Transverse colon (tissue), 4 donors: ENCODE data around the gene PLEKHM2. TPM values are rescaled to one million over a fixed set of nuclear protein-coding genes. Genes with fewer than 3 reads are reported as not detected.

Source experiments
- DNase-seq: peaks from one replicate; pipeline ENCODE4 v3.0.0-alpha.2; 2019
- H3K27ac ChIP-seq, 4 donors: fragments of 200-600 bp; sonication (generic); 2 replicates each; pipeline ENCODE4 v1.5.1; 2016 to 2018; ENCODE audit warnings: inconsistent platforms in 4 of 4
- H3K27me3 ChIP-seq: fragments of 200-600 bp; sonication (generic); 2 replicates; pipeline ENCODE4 v1.5.1; 2017; ENCODE audit warnings: inconsistent platforms
- H3K36me3 ChIP-seq, 4 donors: fragments of 200-600 bp; sonication (generic); 2 replicates each; pipeline ENCODE4 v1.5.1; 2017 to 2019; ENCODE audit warnings: inconsistent platforms in 4 of 4
- H3K4me1 ChIP-seq, 4 donors: fragments of 200-600 bp; sonication (generic); 2 replicates each; pipeline ENCODE4 v1.5.1; 2017 to 2020; ENCODE audit warnings: inconsistent platforms in 4 of 4
- H3K4me3 ChIP-seq, 4 donors: fragments of 200-600 bp; sonication (generic); 1 replicate in 1 of 4; 2 replicates in 3 of 4; pipeline versions ENCODE4 v1.5.1 to v1.6.1; 2017 to 2019; ENCODE audit warnings: inconsistent platforms in 4 of 4
- H3K9me3 ChIP-seq, 2 donors: fragments of 200-600 bp; sonication (generic); 2 replicates each; pipeline ENCODE4 v1.5.1; 2017 to 2019; ENCODE audit warnings: inconsistent platforms in 2 of 2
- CTCF ChIP-seq, 5 experiments: fragments of 200-600 bp in 3 of 5; fragments of 450-650 bp in 2 of 5; sonication (generic) in 3 of 5; IDR thresholded peaks; 1 replicate in 2 of 5; 2 replicates in 3 of 5; pipeline ENCODE4 v1.5.1; 2016 to 2017; ENCODE audit warnings: antibody characterized with exemption in 5 of 5, inconsistent platforms in 3 of 5, mild to moderate bottlenecking in 2 of 5, moderate library complexity in 1 of 5
- EP300 ChIP-seq: sonication (generic); formaldehyde crosslinking; IDR thresholded peaks from one replicate; pipeline ENCODE4 v1.6.1; 2017; ENCODE audit warnings: antibody characterized with exemption, low read depth
- POLR2A ChIP-seq: fragments of 450-650 bp; IDR thresholded peaks from one replicate; pipeline ENCODE4 v1.6.1; 2016; ENCODE audit warnings: antibody characterized with exemption, mild to moderate bottlenecking, moderate library complexity
- POLR2AphosphoS5 ChIP-seq, 3 donors: sonication (generic); formaldehyde crosslinking; IDR thresholded peaks; one replicate each; pipeline ENCODE4 v1.6.1; 2016; ENCODE audit warnings: antibody characterized with exemption in 3 of 3
- WGBS, 2 donors: methylation state at CpG; one replicate each; pipeline ENCODE4 v1.1.5; 2018; ENCODE audit warnings: low coverage in 1 of 2; 5-methylcytosine and 5-hydroxymethylcytosine counted together
- in situ Hi-C, 4 donors: fragments of 200-750 bp; cut with MboI; loops; one replicate each; pipeline versions ENCODE4 v1.15.0 to v1.15.1; 2017; ENCODE audit warnings: low sequenced_read_pairs in 3 of 4, low pct_ligation_motif_present in 1 of 4, low pct_unique_long_range_greater_than_20kb in 1 of 4
- intact Hi-C: fragments of 100-400 bp; cut with DNase I; formaldehyde crosslinking; loops from one replicate; pipeline ENCODE4 v1.15.1; 2023; ENCODE audit warnings: low total_unique reads
- total RNA-seq, 4 donors: library from RNA; depleted of rRNA; stranded (reverse); fragments of >200 nt; gene quantifications; one replicate each; pipeline ENCODE4 v1.1.0, GENCODE V29; 2016

PLEKHM2 gene
- total RNA-seq, 4 donors from 2014 or later: 27.7 to 40.3 (median 33.0) TPM

GRCh38 chr1:15764269-15764764 is 80.2 kb downstream of the PLEKHM2 start:
- intact Hi-C loops (no loop called here), in situ Hi-C loops (no loop called here)
- TF ChIP-seq EP300: no peak
- TF ChIP-seq POLR2AphosphoS5 (IDR thresholded peaks at IDR 0.05): peak; percentile 24 to 81 (median 68)
- H3K9me3 ChIP-seq: no peaks in the 10 kb centered on the region
- peaks cover 0 to 15% (median 5%) of the 10 kb centered on the region in 4 donors for H3K36me3 ChIP-seq
- peak overlapping the region; percentile 80 to 83 (median 82) for H3K27ac ChIP-seq
- H3K4me3 ChIP-seq: no peak overlapping the region
- WGBS, 2 donors: 43 to 60% methylated on average over 3 to 7 of the region's 10 CpGs
- peaks cover 4% of the 10 kb centered on the region for H3K27me3 ChIP-seq
- peak; percentile 88 for DNase-seq
- peaks cover 13 to 57% (median 32%) of the 10 kb centered on the region in 4 donors for H3K4me1 ChIP-seq

GRCh38 chr1:15764890-15765289 is 80.8 kb downstream of the PLEKHM2 start:
- Histone ChIP-seq H3K36me3 (peaks cover 0 to 17% (median 7%) of the 10 kb centered on the region in 4 donors), H3K9me3 (no peaks in the 10 kb centered on the region), H3K4me1 (peaks cover 13 to 51% (median 27%) of the 10 kb centered on the region in 4 donors), H3K27ac (peak overlapping the region; percentile 80 to 83 (median 82)), H3K4me3 (no peak overlapping the region), H3K27me3 (no peaks in the 10 kb centered on the region)
- intact Hi-C loops: no loop called here
- WGBS, 2 donors: 67 to 71% methylated on average over 1 to 15 of the region's 15 CpGs
- in situ Hi-C loops: no loop called here
- TF ChIP-seq EP300: no peak
- no peak for TF ChIP-seq POLR2A
- TF ChIP-seq POLR2AphosphoS5 (IDR thresholded peaks at IDR 0.05): no peak
- TF ChIP-seq CTCF (IDR thresholded peaks at IDR 0.05): no peak
- DNase-seq: no peak

- no peaks in the 10 kb centered on the region for H3K9me3 ChIP-seq
- DNase-seq: no peak
- peaks cover 13 to 44% (median 24%) of the 10 kb centered on the region in 4 donors for H3K4me1 ChIP-seq
- H3K27me3 ChIP-seq: no peaks in the 10 kb centered on the region
- H3K27ac ChIP-seq: peak overlapping the region in 3 of 4 donors; percentile 80 to 83 (median 83)
- TF ChIP-seq CTCF (IDR thresholded peaks at IDR 0.05): no peak
- TF ChIP-seq POLR2A: no peak
- TF ChIP-seq POLR2AphosphoS5 (IDR thresholded peaks at IDR 0.05): no peak
- TF ChIP-seq EP300: no peak
- in situ Hi-C loops (no loop called here), intact Hi-C loops (no loop called here)
- no peak overlapping the region for H3K4me3 ChIP-seq
- WGBS, 2 donors: 80% methylated on average over 20 of the region's 20 CpGs; no CpG with 5 or more reads in 1 of the 2 donors
- peaks cover 0 to 23% (median 8%) of the 10 kb centered on the region in 4 donors for H3K36me3 ChIP-seq
Observed at GRCh38 chr1:15765495-15766194, 81.5 kb downstream of the PLEKHM2 start.

- in situ Hi-C loops (no loop called here), intact Hi-C loops (no loop called here)
- TF ChIP-seq POLR2AphosphoS5 (IDR thresholded peaks at IDR 0.05) (no peak), EP300 (no peak), CTCF (IDR thresholded peaks at IDR 0.05) (no peak), POLR2A (no peak)
- Histone ChIP-seq H3K9me3 (no peaks in the 10 kb centered on the region), H3K27me3 (no peaks in the 10 kb centered on the region), H3K4me3 (no peak overlapping the region), H3K4me1 (peaks cover 10 to 26% (median 19%) of the 10 kb centered on the region in 4 donors), H3K27ac (no peak overlapping the region), H3K36me3 (peaks cover 0 to 32% (median 16%) of the 10 kb centered on the region in 4 donors)
- DNase-seq: no peak
- WGBS, 2 donors: 89% methylated on average over 5 of the region's 5 CpGs; no CpG with 5 or more reads in 1 of the 2 donors
Observed at GRCh38 chr1:15767941-15768340, 83.8 kb downstream of the PLEKHM2 start.
